ENCODE data around the gene DIP2C. TPM values are rescaled to one million over a fixed set of nuclear protein-coding genes. Genes with fewer than 3 reads are reported as not detected.

Gene DIP2C
- total RNA-seq, 1 experiment from 2014 or later = 11.0 TPM

DNA sequence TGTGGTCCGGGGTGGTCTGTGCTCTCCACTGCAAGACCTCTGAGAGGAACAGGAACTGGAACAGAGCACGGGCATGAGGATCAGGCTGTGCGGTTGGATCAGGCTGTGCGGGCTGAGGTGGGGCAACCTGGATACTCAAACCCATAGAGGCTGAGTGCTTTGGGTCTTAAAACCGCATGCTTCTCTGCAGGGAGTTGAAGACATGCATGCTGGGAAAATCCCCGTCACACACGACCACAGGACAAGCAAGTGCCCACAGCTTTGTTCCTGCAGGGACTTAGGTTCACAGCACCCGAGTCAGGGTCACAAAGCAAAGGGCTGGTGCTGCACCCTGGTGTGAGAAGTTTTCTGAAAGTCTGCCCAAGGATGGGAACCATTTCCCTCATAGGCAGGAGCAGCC lies 333.0 kb downstream of the DIP2C start:
- DNase-seq (ENCODE audit: low spot score) (no peak), ATAC-seq (no peak)
- no peak overlapping the region for H3K27ac Mint-ChIP-seq
- H3K4me3 Mint-ChIP-seq = no peak overlapping the region
- no peaks in the 10 kb centered on the region; the same call in 1 of the 2 replicates for H3K36me3 Mint-ChIP-seq
- H3K4me1 Mint-ChIP-seq = no peaks in the 10 kb centered on the region
- POLR2A ChIA-PET = no interaction called here
- no peak for TF ChIP-seq ZNF263 (CRISPR knock-in tag; IDR thresholded peaks at IDR 0.05; ENCODE audit: low read depth)
- TF ChIP-seq, protein P1, sequence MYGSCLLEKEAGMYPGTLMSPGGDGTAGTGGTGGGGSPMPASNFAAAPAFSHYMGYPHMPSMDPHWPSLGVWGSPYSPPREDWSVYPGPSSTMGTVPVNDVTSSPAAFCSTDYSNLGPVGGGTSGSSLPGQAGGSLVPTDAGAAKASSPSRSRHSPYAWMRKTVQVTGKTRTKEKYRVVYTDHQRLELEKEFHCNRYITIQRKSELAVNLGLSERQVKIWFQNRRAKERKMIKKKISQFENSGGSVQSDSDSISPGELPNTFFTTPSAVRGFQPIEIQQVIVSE (CRISPR knock-in tag; IDR thresholded peaks at IDR 0.05; ENCODE audit: borderline replicate concordance) = no peak
- TF ChIP-seq FOXJ3 (CRISPR knock-in tag; IDR thresholded peaks at IDR 0.05; ENCODE audit: borderline replicate concordance) = no peak
- TF ChIP-seq, protein P2, sequence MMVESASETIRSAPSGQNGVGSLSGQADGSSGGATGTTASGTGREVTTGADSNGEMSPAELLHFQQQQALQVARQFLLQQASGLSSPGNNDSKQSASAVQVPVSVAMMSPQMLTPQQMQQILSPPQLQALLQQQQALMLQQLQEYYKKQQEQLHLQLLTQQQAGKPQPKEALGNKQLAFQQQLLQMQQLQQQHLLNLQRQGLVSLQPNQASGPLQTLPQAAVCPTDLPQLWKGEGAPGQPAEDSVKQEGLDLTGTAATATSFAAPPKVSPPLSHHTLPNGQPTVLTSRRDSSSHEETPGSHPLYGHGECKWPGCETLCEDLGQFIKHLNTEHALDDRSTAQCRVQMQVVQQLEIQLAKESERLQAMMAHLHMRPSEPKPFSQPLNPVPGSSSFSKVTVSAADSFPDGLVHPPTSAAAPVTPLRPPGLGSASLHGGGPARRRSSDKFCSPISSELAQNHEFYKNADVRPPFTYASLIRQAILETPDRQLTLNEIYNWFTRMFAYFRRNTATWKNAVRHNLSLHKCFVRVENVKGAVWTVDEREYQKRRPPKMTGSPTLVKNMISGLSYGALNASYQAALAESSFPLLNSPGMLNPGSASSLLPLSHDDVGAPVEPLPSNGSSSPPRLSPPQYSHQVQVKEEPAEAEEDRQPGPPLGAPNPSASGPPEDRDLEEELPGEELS (CRISPR knock-in tag; IDR thresholded peaks at IDR 0.05) = no peak
- TF ChIP-seq GRHL2 (CRISPR knock-in tag; IDR thresholded peaks at IDR 0.05; ENCODE audit: insufficient replicate concordance, severe bottlenecking) = no peak
- TF ChIP-seq OVOL2 (CRISPR knock-in tag; IDR thresholded peaks at IDR 0.05; ENCODE audit: borderline replicate concordance) = no peak
- TF ChIP-seq, protein P3, sequence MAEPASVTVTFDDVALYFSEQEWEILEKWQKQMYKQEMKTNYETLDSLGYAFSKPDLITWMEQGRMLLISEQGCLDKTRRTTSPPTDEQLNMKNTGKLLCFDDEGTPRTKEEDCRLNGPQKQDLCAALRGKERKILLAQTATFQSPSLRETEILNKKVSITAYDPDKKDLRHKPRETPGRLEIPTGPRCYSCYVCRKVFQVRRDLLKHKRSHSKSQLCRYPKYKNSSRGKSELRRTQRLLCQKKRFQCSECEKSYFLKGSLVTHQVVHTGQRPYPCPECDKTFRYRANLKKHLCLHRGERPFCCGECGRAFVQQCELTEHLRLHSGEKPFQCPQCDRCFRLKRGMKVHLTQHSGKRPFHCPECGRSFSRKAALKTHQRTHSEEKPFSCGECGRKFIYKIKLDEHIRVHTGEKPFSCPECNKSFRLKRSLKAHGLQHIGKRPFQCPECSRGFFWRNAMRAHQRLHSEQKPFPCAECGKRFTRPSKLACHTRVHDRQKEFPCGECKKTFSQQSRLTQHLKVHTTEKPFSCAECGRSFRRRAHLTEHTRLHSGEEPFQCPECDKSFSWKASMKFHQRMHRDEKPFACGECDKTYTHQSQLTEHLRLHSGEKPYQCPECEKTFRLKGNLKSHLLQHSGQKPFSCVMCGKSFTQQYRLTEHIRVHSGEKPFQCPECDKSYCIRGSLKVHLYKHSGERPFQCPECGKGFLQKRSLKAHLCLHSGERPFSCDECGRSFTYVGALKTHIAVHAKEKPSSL (CRISPR knock-in tag; conservative IDR thresholded peaks at IDR 0.05) = no peak
- TF ChIP-seq, protein P4, sequence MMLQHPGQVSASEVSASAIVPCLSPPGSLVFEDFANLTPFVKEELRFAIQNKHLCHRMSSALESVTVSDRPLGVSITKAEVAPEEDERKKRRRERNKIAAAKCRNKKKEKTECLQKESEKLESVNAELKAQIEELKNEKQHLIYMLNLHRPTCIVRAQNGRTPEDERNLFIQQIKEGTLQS (CRISPR knock-in tag; conservative IDR thresholded peaks at IDR 0.05) = no peak
- TF ChIP-seq, protein P5, sequence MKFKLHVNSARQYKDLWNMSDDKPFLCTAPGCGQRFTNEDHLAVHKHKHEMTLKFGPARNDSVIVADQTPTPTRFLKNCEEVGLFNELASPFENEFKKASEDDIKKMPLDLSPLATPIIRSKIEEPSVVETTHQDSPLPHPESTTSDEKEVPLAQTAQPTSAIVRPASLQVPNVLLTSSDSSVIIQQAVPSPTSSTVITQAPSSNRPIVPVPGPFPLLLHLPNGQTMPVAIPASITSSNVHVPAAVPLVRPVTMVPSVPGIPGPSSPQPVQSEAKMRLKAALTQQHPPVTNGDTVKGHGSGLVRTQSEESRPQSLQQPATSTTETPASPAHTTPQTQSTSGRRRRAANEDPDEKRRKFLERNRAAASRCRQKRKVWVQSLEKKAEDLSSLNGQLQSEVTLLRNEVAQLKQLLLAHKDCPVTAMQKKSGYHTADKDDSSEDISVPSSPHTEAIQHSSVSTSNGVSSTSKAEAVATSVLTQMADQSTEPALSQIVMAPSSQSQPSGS (CRISPR knock-in tag; IDR thresholded peaks at IDR 0.05; ENCODE audit: borderline replicate concordance, low read depth) = no peak
- CTCF ChIA-PET = no interaction called here
- H3K9me3 Mint-ChIP-seq = no peaks in the 10 kb centered on the region
- H3K27me3 Mint-ChIP-seq (ENCODE audit: low read depth) = no peaks in the 10 kb centered on the region

DNA sequence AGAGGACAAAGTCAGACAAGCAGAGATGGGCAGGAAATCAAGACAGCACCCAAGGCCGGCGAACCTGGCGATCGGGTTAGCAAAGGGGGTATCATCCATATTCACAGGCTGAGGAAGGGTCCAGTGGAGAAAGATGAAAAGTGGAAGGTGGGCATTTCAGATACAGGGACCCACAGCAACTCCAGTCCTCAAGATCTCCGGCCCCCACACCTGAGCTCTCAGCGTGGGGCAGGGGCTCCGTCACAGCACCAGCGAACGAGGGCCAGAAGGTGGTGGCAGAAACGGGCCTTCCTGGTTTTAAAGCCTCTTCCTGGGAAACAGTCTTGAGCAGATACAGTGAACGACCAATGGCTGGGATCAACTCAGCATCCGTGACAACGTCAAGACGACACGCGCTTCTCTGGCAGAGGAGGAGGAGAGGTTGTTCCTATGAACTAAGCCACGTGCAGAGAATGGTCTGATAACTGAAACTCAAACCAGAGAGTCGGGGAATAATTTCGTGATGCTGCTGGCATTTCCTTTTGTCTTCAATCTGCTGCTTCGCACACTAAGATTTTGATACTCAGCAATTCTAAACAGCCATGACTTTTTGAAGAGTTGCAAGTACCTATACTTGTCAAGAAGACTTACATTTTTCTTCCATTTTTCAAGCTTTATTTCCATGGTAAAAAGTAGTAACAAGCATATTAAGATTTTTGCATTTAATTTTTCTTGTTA lies 334.4 kb downstream of the DIP2C start:
- Mint-ChIP-seq H3K9me3 (no peaks in the 10 kb centered on the region), H3K36me3 (no peaks in the 10 kb centered on the region), H3K4me1 (no peaks in the 10 kb centered on the region), H3K4me3 (no peak overlapping the region), H3K27me3 (ENCODE audit: low read depth) (no peaks in the 10 kb centered on the region), H3K27ac (no peak overlapping the region)
- ChIA-PET CTCF (no interaction called here), POLR2A (no interaction called here)
- ATAC-seq (no peak), DNase-seq (ENCODE audit: low spot score) (no peak)
- TF ChIP-seq, protein P6, sequence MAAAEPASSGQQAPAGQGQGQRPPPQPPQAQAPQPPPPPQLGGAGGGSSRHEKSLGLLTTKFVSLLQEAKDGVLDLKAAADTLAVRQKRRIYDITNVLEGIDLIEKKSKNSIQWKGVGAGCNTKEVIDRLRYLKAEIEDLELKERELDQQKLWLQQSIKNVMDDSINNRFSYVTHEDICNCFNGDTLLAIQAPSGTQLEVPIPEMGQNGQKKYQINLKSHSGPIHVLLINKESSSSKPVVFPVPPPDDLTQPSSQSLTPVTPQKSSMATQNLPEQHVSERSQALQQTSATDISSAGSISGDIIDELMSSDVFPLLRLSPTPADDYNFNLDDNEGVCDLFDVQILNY (CRISPR knock-in tag; IDR thresholded peaks at IDR 0.05) = no peak
- no peak for TF ChIP-seq TP53 (CRISPR knock-in tag; IDR thresholded peaks at IDR 0.05)
- no peak for TF ChIP-seq OVOL2 (CRISPR knock-in tag; IDR thresholded peaks at IDR 0.05; ENCODE audit: borderline replicate concordance)

Data from WTC11 (cell line).